Dedifferentiated amniotic fluid mesenchymal stem cell (primary cell): ENCODE data around the gene C1orf210.

ENCODE experiments used
- DNase-seq: peaks from one replicate; pipeline ENCODE4 v3.0.0-alpha.2; 2016; ENCODE audit errors: extremely low spot score

C1orf210 gene

GRCh38 chr1:43285269-43285990 lies at the start of gene C1orf210:
Gene C1orf210, minus strand, starts transcription at chr1:43285581. Its CDS starts 2,311 bp downstream, at chr1:43283270.
- DNase-seq: no peak

GRCh38 chr1:43334453-43335205 lies 49.2 kb upstream of the C1orf210 start:
- DNase-seq: no peak

- no peak for DNase-seq
Observed at GRCh38 chr1:43331688-43332087, 46.3 kb upstream of the C1orf210 start.

- peak; percentile 23 for DNase-seq
Observed at GRCh38 chr1:43329995-43330751, 44.8 kb upstream of the C1orf210 start.

- DNase-seq: no peak
Observed at GRCh38 chr1:43327549-43328292, 42.3 kb upstream of the C1orf210 start.

GRCh38 chr1:43325381-43325780 lies 40.0 kb upstream of the C1orf210 start:
- DNase-seq: no peak

DNA sequence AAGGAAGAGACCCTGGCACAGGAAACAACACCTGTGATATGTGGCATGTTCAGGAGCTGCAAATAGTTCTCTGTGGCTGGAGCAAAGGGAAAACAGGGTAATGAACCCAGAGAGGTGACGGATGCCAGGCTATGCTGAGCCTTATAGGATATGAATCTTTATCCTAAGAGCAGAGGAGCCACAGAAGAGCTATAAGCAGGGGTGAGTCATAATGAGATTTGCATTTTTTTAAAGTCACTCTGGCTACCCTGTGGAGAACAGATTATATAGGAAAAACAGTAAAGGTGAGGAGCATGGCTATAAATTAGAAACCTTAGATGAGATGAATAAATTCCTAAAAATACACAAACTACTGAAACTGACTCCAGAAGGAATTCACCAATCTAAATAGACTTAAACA lies 39.4 kb upstream of the C1orf210 start:
- DNase-seq: no peak

GRCh38 chr1:43322506-43322905 lies 37.1 kb upstream of the C1orf210 start:
- no peak for DNase-seq

DNA sequence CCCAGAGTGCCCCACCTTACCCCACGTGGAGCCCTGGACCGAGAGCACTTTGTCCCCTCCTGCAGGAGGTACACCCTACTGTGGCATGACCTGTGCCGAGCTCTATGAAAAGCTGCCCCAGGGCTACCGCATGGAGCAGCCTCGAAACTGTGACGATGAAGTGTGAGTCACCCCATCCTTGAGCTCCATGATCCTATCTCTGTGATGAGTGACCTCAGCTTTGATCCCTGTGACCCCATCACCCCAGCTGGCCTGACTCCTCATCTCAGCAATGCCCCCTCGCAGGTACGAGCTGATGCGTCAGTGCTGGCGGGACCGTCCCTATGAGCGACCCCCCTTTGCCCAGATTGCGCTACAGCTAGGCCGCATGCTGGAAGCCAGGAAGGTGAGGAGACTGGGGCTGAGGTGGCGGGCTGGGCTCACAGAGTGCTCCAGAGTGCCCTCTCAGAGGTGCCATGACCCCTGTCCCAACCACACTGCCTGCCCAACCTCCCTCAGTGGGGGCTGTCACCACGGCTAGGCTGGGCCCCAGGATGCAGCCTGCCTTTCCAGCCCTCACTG lies 36.0 kb upstream of the C1orf210 start:
- no peak for DNase-seq

DNA sequence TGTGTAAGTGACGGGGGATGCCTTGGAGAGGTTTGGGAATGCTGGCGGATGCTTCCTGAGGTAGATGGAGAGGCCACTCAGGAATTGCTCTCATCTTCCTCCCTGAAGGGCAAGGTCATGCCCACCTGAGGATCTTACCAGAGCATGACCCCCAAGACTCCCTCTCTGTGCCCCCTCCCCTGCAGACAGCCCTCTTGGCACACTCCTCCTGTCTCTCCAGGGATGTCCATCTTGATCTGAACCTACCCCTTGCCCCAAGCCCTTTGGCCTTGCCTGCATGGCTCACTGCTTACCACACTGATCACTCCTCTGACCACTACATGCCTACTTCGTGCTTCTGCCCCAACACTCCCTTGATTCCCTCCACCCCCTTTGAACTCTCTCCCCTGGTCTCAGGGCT lies 34.4 kb upstream of the C1orf210 start:
- DNase-seq: no peak

- DNase-seq: no peak
Observed at GRCh38 chr1:43319288-43319687, 33.9 kb upstream of the C1orf210 start.

- no peak for DNase-seq
Observed at GRCh38 chr1:43318831-43319230, 33.5 kb upstream of the C1orf210 start.

GRCh38 chr1:43317817-43318471 lies 32.6 kb upstream of the C1orf210 start:
- DNase-seq: no peak

DNA sequence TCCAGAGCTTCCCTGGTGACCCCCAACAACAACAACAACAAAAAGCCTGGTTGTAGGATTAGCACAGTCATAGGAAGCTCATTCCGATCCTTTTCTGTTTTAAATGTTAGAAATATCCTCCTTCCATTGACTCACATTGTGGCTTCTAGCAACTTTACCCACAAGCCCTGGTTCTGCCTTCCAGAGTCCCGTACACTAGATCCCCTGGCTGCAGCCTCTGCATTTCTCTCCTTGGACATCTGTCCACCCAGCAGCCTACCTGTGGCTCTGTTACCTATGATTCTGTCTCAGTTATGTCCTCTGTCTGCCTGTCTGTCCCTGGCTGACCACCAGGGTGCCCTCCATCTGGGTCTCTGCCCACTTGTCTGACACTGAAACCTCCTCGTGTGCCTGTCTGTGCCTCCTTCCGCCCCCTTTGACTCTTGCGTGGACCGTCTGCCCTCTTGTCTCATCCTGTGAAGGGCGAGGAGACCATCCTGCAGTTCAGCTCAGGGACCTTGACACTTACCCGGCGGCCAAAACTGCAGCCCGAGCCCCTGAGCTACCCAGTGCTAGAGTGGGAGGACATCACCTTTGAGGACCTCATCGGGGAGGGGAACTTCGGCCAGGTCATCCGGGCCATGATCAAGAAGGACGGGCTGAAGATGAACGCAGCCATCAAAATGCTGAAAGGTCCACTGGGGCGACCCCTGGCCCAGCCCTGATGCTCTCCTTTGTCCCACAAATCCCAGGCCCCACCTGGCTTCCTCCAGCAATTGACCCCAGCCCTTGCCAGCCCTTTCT lies 31.5 kb upstream of the C1orf210 start:
- no peak for DNase-seq

- DNase-seq: no peak
Observed at GRCh38 chr1:43315963-43316737, 30.8 kb upstream of the C1orf210 start.

DNA sequence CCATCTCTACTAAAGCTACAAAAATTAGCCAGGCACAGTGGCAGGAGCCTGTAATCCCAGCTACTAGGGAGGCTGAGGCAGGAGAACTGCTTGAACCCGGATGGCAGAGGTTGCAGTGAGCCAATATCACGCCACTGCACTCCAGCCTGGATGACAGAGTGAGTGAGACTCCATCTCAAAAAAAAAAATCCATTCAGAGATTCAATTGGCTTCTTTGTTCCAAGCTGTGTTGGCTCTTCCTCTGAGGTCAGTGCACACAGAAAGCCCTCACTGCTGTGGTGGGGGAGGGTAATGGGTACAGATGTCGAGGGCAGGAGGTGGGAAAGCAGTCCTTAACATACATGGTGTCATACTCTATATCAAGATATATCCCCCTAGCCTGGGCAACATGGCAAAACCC lies 30.1 kb upstream of the C1orf210 start:
- no peak for DNase-seq

- no peak for DNase-seq
Observed at GRCh38 chr1:43314233-43314632, 28.9 kb upstream of the C1orf210 start.

- no peak for DNase-seq
Observed at GRCh38 chr1:43313771-43314170, 28.4 kb upstream of the C1orf210 start.
